DMS53 treated with DMSO at 0.1 percent for 48 hours (cell line): ENCODE measurements around the gene SMIM9.
"Not testable (repeated sequence)": the region's sequence is repeated elsewhere in the genome, so short reads cannot be mapped to it uniquely, and the experiment has no call there.

Experiments used
- DNase-seq: peaks from one replicate; lab custom pipeline; 2025; ENCODE audit not compliant: unreplicated experiment; lab: John Stamatoyannopoulos, UW

Gene SMIM9

DNA sequence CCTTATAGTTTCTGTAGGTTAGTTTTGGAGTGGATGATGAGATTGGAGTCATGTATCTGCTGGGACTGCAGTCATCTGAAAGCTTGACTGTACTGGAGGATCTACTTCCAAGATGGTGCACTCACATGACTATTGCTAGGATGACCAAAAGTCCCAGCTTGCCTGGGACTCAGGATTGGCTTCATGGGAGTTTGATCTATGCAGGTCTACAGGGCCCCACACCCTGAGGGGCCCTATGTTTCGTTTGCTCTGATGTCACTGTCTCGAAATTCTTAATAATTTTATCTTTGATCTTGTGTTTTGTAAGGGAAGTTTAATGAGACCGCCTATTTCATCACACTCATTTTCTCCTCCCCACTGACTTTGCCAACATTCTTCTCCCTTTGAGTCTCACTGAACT lies at the start of gene SMIM9:
SMIM9 (minus strand) TSS at position 101 of the 400 bp plus-strand sequence. CDS start 3,806 bp downstream, outside the sequence.
- no peak for DNase-seq

DNA sequence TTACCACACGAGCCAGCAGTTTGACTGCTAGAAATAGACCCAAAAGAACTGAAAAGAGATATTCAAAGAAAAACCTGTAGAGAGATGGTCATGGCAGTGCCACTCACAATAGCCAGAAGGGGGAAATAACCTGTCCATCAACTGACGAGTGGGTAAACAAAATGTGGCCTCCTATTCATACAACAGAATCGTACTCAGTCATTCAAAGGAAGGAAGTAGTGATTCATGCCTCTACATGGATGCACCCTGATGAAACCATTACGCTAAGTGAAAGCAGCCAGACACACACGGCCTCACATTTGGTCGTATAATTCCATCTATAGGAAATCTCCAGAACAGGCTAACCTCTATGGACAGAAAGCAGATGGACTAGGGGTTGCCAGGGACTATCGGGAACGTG lies 49.6 kb upstream of the SMIM9 start:
- not testable (repeated sequence) for DNase-seq

DNA sequence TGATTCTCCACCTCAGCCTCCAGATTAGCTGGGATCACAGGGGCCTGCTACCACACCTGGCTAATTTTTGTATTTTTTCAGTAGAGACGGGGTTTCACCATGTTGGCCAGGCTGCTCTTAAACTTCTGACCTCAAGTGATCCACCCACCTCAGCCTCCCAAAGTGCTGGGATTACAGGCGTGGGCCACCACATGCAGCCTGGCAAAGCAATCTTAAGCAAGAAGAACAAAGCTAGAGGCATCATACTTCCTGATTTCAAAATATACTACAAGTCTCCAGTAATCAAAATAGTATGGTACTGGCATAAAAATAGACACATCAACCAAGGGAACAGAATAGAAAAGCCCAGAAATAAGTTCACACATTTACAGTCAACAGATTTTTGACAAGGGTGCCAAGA lies 38.9 kb upstream of the SMIM9 start:
- DNase-seq, result no peak

DNA sequence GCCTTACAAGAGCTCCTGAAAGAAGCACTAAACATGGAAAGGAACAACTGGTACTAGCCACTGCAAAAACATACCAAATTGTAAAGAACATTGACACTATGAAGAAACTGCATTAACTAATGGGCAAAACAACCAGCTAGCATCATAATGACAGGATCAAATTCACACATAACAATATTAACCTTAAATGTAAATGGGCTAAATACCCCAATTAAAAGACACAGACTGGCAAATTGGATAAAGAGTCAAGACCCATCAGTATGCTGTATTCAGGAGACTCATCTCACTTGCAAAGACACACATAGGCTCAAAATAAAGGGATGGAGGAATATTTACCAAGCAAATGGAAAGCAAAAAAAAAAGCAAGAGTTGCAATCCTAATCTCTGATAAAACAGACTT lies 34.1 kb upstream of the SMIM9 start:
- not testable (repeated sequence) for DNase-seq

DNA sequence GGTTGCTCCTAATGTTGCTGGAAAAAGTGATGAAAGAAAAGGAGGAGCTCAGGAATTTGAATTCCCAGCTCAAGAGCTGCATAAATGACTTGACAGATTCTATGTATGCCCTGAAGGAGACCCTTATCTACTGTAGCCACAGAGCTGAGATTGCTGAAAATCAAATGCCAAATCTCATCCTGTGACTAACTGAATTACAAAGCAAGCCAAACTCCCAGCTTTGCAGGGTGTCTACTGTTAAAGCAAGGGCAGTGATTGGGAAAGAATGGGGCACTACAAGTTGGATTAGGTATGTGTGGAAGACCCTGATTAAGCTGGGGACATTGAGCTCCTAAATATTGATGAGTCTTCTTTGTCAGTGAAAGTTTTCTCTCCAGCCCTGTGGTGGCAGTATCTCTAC lies 20.8 kb upstream of the SMIM9 start:
- no peak for DNase-seq

DNA sequence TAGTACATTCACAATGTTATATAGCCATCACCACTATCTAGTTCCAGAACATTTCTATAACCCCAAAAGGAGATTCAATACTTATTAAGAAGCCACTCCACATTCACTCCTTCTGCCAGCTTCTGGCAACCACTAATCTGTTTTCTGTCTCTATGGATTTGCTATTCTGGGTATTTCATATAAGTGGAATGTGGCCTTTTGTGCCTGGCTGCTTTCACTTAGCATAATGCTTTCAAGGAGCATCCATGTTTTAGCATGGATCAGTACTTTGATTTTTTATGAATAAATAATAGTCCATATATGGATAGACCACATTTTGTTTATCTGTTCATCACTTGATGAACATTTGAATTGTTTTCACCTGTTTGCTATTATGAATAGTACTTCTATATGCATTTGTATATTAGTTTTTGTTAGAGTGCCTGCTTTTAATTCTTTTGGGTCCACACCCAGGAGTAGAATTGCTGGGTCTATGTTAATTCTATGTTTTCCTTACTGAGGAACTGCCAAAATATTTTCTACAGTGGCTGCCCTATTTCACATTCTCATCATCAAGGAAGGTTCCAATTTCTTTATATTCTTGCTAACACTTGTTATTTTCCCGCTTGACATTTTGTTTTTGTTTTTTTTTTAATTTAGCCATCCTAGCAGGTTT lies 16.6 kb upstream of the SMIM9 start:
- DNase-seq, result no peak

DNA sequence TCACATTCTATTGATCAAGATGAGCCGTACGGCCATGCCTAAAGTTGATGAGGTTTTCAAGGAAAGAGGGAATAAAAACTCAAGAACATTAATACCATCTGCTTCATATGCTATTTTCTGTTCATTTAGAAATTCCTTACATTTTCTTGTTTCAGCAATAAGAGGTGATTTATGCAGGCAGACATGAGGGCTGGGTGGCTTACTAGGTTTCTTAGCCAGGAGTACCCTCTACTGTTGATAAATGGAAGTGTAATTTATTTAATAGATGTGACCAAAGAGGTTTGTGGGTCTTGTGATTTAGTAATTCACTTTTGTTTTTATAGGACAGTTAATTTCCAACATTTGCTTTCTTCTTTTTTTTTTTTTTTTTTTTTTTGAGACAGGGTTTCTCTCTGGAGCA lies 6.4 kb upstream of the SMIM9 start:
- peak; percentile 50 for DNase-seq

DNA sequence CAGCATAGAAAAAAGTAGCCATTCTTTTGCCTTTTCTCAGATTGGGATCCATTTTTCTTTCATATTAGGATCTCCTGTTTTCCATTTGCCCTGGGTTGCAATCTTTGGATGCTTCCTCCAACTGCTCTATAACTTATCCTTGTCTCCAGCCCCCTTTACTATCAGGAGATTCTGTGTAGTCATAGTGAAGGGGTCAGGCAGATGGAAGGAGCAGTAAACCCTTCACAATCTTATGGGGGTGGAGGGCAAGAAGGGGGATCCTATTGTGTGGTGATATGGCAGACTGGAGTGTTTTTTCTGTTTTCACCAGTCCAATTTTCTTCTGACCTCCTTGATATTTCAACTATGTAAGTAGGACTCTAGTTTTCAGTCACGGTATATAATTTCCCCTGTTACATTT lies 1.7 kb upstream of the SMIM9 start:
- no peak for DNase-seq

DNA sequence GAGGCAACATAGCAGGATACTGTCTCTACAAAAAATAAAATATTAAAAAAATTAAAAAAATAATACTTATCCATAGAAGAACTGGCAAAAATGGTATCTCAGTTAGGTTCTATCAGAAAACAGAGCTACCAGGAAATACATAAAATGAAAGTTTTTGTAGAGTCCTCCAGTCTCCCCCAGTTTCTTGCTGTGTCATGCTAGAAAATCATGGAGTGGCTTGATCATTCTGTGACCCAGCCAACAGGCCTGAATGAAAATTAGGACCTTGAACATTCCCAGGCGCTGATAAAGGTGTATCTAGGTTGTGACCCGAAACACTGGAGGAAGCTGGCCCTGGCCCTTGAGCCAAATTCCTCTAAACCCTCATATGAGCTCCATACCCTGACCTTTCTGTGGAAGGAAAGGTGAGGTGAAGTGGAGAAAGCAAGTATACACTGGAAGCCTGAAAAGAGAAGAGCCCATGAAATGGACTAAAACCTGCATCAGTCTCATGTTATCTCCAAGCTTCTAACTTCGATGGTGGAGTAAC lies 652 bp downstream of the SMIM9 start:
- DNase-seq, result no peak

DNA sequence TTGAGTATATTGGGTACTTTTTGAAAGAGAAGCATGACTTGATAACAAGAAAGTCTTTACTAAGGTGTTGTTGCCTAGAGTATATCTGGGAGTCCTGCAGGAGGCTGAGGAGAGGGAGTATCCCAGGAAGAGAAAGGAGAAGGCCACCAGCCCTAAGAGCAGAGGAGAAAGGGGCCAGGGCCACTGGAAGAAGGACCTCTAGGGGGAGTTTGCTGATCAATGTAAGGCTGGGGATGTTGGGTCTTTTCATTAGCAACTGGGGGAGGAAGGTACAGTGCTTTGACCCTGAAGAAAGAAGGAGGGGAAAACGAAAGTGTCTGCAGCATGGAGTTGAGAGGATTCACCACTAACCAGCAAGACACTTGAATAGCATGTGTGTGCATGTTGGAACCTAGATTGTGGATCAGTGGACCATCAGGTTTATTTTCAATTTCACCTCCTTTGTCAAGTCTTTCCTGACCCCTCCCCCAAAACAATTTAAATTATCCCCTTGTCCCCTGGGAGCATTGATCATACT lies 4.5 kb downstream of the SMIM9 start:
- DNase-seq, result no peak

DNA sequence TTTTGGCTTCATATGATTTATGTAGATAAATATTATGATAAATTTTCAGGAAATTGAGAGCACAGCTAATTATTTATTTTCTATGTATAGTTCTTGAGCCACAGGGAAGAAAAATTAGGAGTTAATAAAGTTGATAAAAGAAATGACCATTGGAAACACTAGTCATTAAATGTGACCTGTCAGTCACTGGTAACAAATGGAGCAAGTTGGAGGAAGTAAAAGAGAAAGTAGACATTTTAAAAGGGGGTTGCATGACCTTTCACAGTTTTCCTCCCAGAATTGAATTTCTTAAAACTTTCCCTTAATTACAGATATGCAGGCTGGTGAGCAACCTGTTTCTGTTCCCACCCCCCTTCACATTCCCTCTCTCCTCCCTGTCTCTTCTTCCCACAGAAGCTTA lies 5.3 kb downstream of the SMIM9 start:
- DNase-seq, result no peak

DNA sequence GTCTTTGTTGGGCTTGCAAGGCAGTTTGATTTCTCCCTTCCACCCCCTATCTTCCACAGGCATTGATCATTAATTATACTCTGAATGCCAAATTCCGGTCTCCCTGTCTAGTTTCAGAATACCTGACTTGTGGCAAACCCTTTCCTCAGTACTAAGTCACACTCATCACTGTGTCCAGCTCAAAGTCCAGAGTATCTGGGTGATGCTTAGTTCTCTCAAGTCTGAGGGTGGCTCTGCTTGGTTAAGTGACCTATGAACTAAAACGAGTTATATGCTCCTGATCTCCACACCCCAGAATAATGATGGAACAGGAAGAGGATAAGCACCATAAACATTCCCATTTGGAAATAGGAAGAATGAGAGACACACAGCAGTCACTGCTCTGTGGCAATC lies 6.5 kb downstream of the SMIM9 start:
- DNase-seq, result no peak

DNA sequence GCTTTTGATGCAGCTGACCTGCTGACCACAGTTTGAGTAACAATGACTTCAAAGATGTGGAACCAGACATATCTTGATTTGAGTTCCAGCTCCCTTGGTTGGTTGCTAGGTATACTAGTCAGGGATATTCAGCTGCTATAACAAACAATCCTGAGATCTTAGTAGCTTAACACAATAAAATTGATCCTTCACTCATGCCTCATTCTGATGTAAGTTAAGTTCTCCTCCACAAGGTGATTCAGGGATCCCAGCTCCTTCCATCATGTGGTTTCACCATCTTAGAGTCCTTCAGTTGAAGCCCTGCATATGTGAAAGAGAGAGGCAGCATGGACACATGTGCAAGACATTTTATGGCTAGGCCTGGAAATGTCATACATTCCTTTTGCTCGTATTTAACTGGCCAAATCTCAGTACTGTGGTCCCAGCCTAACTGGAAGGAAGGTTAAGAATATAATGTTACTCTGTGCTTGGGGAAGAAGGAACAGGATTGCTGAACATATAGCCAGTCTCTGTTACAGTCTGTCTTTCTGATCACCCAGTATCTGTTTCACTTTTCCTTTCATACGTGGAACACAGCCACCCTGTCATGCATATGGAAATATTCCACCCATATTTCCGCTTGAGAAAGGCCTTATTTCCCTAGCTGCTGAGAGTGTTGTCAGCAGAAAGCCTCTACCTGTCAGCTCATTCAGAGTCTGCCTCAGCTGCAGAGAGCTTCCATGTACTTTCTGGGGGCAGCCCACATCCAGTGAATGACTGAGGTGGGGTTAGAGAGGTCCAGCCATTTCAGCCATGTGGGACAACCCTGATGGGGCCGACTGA lies 7.1 kb downstream of the SMIM9 start:
- no peak for DNase-seq

DNA sequence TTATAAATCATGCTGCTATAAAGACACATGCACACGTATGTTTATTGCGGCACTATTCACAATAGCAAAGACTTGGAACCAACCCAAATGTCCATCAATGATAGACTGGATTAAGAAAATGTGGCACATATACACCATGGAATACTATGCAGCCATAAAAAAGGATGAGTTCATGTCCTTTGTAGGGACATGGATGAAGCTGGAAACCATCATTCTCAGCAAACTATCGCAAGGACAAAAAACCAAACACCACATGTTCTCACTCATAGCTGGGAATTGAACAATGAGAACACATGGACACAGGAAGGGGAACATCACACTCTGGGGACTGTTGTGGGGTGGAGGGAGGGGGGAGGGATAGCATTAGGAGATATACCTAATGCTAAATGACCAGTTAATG lies 8.9 kb downstream of the SMIM9 start:
- not testable (repeated sequence) for DNase-seq

DNA sequence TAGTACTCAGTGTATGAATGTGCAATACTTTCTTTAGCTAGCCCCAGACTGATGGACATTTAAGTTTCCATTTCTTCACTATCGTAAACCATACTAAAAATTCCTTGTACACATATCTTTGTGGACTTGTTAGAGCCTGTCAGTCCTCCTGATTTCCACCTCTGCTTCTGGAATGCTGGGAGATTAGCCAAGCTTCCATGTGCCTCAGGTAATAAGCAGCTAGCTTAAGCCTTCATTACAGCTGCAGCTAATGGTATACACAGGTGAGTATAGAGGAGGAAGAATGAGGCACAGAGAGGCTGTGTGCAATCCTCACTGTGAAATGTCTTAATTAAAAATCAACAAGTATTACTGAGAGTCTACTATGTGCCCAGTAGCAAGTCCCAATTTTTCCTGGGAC lies 9.8 kb downstream of the SMIM9 start:
- no peak for DNase-seq

DNA sequence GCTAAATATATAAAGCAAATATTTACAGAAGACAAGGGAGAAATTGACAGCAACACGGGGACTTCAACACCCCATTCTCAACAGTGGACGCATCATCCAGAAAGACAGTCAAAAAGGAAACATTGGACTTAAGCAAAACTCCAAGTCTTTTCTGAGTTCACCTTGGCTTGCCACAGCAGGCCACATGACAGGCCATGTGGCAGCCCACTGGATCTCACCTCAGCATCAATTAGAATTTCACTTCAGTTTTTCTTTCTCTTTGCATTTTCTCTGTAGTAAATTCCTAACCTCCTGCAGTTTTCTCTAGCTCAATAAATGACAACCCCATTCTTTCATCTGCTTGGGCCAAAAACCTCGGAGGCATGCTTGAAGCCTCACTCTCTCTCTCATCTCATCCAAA lies 12.4 kb downstream of the SMIM9 start:
- no peak for DNase-seq

DNA sequence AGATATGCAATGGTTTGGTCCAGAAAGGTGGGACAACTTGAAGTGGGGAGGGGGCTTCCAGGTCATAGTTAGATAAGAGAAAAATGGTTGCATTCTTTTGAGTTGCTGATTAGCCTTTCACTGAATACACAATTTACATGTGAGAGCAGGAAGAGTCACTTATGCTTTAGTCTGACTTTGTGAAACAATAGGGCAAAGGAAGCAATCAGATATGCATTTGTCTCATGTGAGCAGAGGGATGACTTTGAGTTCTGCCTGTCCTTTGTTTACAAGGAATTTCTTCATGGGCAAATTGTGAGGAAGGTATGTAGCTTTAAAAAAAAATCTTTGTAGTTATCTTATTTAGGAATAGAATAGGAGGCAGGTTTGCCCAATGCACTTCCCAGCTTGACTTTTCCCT lies 12.9 kb downstream of the SMIM9 start:
- DNase-seq, result no peak

DNA sequence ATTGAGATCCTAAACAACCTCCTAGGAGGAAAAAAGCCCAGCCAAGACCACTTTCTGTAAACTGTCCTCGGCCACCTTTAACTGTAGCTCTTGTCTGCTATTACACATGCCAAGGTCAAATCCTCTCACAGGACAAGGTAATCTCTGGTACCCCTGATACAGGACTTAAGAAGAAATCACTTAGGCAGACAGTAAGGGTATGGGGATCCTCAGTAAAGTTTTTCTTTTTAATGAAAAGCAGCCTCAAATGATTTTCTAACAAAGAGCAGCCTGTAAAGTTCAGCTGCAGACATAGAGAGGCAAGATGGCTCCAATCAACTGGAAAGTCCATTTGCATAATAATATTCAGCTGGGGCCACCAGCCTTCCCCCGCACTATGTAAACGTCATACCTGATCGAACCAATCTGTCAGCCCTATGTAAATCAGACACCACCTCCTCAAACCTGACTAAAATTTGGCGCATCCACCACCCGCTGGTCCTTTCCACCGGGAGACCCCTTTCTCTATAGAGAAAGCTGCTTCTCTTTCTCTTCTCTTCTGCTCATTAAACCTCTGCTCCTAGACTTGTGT lies 14.6 kb downstream of the SMIM9 start:
- no peak for DNase-seq

DNA sequence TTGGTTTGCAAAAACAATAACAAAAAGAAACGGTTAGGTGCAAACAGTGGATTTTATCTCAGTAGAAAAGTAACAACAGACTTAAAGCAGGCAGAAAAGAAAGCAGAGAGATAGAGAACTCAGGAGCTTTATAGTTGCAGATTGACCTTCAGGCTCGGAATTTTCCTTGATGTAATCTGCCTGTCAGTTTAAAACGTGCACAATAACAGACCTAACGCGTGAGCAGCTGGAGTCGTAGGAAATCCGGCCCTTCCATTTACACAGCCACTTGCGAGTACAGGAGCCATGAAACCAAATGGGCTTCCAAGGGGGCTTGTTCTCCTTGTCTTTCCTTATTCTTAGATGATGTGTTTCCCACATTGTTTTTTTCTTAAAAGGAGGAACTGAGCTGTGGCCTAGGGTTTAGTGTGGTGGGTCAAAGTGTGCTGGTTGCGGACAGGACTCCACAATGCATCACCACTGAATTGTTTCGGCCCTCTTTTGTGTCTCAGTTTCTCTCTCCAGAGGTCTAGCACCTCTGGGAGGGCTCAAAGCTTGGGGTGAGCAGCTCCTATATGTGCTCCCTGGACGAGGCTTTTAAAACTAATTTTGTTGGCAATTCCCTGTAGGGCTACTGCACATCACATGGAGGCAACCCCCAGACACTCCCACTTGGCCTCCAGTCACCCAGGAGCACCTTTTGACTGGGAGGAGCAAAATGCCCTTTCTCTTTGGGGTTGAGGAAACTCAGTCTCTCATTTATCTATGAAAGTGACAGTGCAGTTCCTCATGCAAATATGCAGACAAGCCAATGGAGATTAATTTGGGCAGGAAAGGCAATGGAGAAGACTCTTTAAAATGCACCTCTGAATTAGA lies 15.3 kb downstream of the SMIM9 start:
- DNase-seq, result no peak

DNA sequence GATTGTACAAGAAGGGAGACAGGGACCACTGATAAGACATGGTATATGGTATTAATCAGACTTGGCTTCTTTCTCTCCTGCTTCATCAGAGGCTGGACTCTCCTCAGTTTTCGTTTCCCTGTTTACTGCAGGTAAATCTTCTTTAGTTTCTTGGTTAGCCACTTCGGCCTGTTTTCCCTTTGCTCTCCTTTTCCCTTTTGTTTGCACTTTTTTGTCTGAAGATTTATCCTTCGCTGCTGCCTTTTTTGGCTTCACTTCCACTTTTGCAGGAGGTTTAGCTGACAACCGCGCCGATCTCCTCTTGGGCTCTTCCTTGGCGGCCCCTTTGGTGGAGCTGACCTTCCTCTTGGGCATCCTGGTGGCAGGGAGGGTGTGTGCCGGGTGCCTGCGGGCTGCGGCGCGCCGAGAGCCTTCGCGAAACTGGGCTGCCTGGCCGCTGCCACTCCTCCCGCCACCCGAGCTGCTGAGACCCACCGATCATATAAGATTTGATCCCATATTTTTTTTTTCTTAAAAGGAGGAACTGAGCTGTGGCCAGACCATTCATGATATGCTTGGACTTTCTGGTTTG lies 17.3 kb downstream of the SMIM9 start:
- not testable (repeated sequence) for DNase-seq
